ENCODE results near the gene NTM.

NTM gene

GRCh38 chr11:131865860-131866259 is 495.4 kb downstream of the NTM start:
- no peak for TF ChIP-seq POLR2AphosphoS5 (IDR thresholded peaks at IDR 0.05; ENCODE audit: low read depth)
- no peak for TF ChIP-seq CTCF (IDR thresholded peaks at IDR 0.05; ENCODE audit: insufficient read depth, low read length)
- no peak for TF ChIP-seq SPI1 (IDR thresholded peaks at IDR 0.05; ENCODE audit: borderline replicate concordance, low read depth)
- no peak for TF ChIP-seq REST (IDR thresholded peaks at IDR 0.05; ENCODE audit: insufficient replicate concordance, low read depth)
- TF ChIP-seq GABPA (IDR thresholded peaks at IDR 0.05; ENCODE audit: low read depth), result no peak
- no peak overlapping the region for H3K27ac ChIP-seq (replicated peaks)
- no peak for DNase-seq (ENCODE audit: low read depth in 1 of 2, low spot score in 1 of 2)
- H3K27me3 ChIP-seq (ENCODE audit: insufficient read depth, poor library complexity, severe bottlenecking), result no peaks in the 10 kb centered on the region
- no peak overlapping the region for H3K4me3 ChIP-seq (replicated peaks; ENCODE audit: insufficient read depth, low read length)

GRCh38 chr11:131866535-131867400 is 496.4 kb downstream of the NTM start:
- Histone ChIP-seq H3K27ac (replicated peaks) (no peak overlapping the region), H3K4me3 (replicated peaks; ENCODE audit: insufficient read depth, low read length) (no peak overlapping the region), H3K27me3 (ENCODE audit: insufficient read depth, poor library complexity, severe bottlenecking) (no peaks in the 10 kb centered on the region)
- TF ChIP-seq POLR2AphosphoS5 (IDR thresholded peaks at IDR 0.05; ENCODE audit: low read depth) (no peak), REST (IDR thresholded peaks at IDR 0.05; ENCODE audit: insufficient replicate concordance, low read depth) (no peak), SPI1 (IDR thresholded peaks at IDR 0.05; ENCODE audit: borderline replicate concordance, low read depth) (no peak), GABPA (IDR thresholded peaks at IDR 0.05; ENCODE audit: low read depth) (no peak), CTCF (IDR thresholded peaks at IDR 0.05; ENCODE audit: insufficient read depth, low read length) (no peak)
- DNase-seq (ENCODE audit: low read depth in 1 of 2, low spot score in 1 of 2), result no peak

- no peaks in the 10 kb centered on the region for H3K27me3 ChIP-seq (ENCODE audit: insufficient read depth, poor library complexity, severe bottlenecking)
- peak; percentile 53 for TF ChIP-seq CTCF (IDR thresholded peaks at IDR 0.05; ENCODE audit: insufficient read depth, low read length)
- TF ChIP-seq SPI1 (IDR thresholded peaks at IDR 0.05; ENCODE audit: borderline replicate concordance, low read depth), result no peak
- TF ChIP-seq GABPA (IDR thresholded peaks at IDR 0.05; ENCODE audit: low read depth), result no peak
- H3K4me3 ChIP-seq (replicated peaks; ENCODE audit: insufficient read depth, low read length), result no peak overlapping the region
- H3K27ac ChIP-seq (replicated peaks), result no peak overlapping the region
- peak; percentile 6 to 13 for DNase-seq (ENCODE audit: low read depth in 1 of 2, low spot score in 1 of 2)
Observed at GRCh38 chr11:131867457-131868257, 497.2 kb downstream of the NTM start.
